Mesothelial cell of epicardium (in vitro differentiated cells): ENCODE data around the gene DELE1. TPM values are rescaled to one million over a fixed set of nuclear protein-coding genes. Genes with fewer than 3 reads are reported as not detected.

Experiments used
- DNase-seq, 2 experiments: peaks; one replicate each; pipeline ENCODE4 v3.0.0; 2021; ENCODE audit warnings: low spot score in 2 of 2; ENCODE audit not compliant: unreplicated experiment in 2 of 2
- H3K27ac Mint-ChIP-seq: 2 replicates; pipeline ENCODE4 v1.8.0; 2021; ENCODE audit warnings: mixed read lengths
- H3K27me3 Mint-ChIP-seq: 2 replicates; pipeline ENCODE4 v1.8.0; 2021; ENCODE audit warnings: low read depth, mixed read lengths
- H3K36me3 Mint-ChIP-seq: 2 replicates; pipeline ENCODE4 v1.8.0; 2021; ENCODE audit warnings: mixed read lengths
- H3K4me1 Mint-ChIP-seq: 2 replicates; pipeline ENCODE4 v1.8.0; 2021; ENCODE audit warnings: mixed read lengths
- H3K4me3 Mint-ChIP-seq: 2 replicates; pipeline ENCODE4 v1.8.0; 2021; ENCODE audit warnings: mild to moderate bottlenecking, moderate library complexity, mixed read lengths
- H3K9me3 Mint-ChIP-seq: 2 replicates; pipeline ENCODE4 v1.8.0; 2021; ENCODE audit warnings: mixed read lengths
- CTCF ChIP-seq: fragments of 200-600 bp; sonication (generic); IDR thresholded peaks from one replicate; pipeline ENCODE4 v1.5.0; 2021; ENCODE audit warnings: antibody characterized with exemption; ENCODE audit not compliant: unreplicated experiment
- total RNA-seq: library from RNA; stranded (reverse); gene quantifications from 3 replicates; pipeline ENCODE4 v1.2.1, GENCODE V29; 2021

The DELE1 gene
- total RNA-seq, 1 donor from 2014 or later, result 91.5 TPM

- Mint-ChIP-seq H3K27ac (no peak overlapping the region), H3K36me3 (no peaks in the 10 kb centered on the region), H3K9me3 (no peaks in the 10 kb centered on the region), H3K27me3 (no peaks in the 10 kb centered on the region), H3K4me3 (no peak overlapping the region), H3K4me1 (peaks cover 10% of the 10 kb centered on the region)
- TF ChIP-seq CTCF, result no peak
- DNase-seq, result no peak
Measured at GRCh38 chr5:141961466-141961865, 37.8 kb downstream of the DELE1 start.

- no peaks in the 10 kb centered on the region for H3K27me3 Mint-ChIP-seq
- H3K9me3 Mint-ChIP-seq, result no peaks in the 10 kb centered on the region
- H3K27ac Mint-ChIP-seq, result no peak overlapping the region
- H3K36me3 Mint-ChIP-seq, result no peaks in the 10 kb centered on the region
- no peak for DNase-seq
- TF ChIP-seq CTCF, result no peak
- H3K4me3 Mint-ChIP-seq, result no peak overlapping the region
- peaks cover 12% of the 10 kb centered on the region for H3K4me1 Mint-ChIP-seq
Measured at GRCh38 chr5:141963701-141964100, 40.0 kb downstream of the DELE1 start.

DNA sequence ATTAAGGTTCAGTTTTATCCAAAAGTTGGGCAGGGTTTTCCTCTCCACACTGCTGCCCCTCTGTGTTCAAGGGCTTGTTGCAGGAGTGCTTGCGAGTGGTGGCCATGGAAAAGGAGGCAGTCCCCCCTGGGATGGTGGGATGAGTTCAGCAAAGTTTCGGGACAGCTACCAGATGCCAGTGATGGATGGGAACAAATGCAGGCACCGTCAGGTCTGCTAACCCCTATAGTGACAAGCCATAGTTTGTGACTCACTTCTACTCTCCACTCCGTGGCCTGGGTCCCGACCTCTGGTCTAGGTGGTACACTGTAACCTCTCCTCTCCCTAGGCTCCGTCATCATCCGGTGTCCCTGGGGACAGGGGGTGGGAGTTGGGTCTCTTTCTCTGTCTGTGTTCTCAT is 41.4 kb downstream of the DELE1 start:
- H3K27ac Mint-ChIP-seq, result no peak overlapping the region
- H3K36me3 Mint-ChIP-seq, result no peaks in the 10 kb centered on the region
- DNase-seq, result no peak
- no peak overlapping the region for H3K4me3 Mint-ChIP-seq
- no peaks in the 10 kb centered on the region for H3K27me3 Mint-ChIP-seq
- no peaks in the 10 kb centered on the region for H3K9me3 Mint-ChIP-seq
- H3K4me1 Mint-ChIP-seq, result peaks cover 22% of the 10 kb centered on the region
- no peak for TF ChIP-seq CTCF

DNA sequence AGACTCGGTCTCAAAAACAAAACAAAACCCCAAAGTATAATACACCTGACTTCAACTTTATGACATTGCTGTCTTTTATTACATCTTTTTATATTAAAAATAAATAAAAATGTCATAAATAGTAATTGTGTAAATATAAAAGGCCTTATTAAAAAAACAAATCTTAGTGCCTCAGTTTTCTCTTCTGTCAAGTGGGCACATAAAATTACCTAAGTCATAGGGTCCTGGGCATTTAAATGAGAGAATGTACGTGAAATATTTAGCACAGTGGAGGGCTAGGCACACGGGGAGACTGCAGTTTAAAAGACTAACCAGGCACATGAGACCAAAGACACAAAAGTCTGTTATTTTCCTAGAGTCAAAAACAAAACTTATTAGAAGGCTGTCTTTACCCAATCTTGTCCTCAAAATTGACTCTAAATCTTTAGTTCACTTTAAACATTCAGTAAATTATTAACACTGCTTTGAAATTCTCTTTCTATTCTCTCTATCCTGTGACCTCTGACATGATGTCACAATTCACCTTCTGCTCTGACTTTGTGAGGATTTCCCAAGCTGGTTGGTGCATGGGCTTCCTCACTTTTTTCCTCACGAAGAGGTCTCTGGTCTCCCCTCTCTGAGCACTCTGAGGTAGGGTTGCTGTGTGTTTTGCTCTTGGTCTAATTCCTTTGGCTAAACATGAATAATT is 42.7 kb downstream of the DELE1 start:
- Mint-ChIP-seq H3K36me3 (no peaks in the 10 kb centered on the region), H3K4me1 (peaks cover 22% of the 10 kb centered on the region), H3K27me3 (no peaks in the 10 kb centered on the region), H3K27ac (no peak overlapping the region), H3K9me3 (no peaks in the 10 kb centered on the region), H3K4me3 (no peak overlapping the region)
- no peak for DNase-seq
- no peak for TF ChIP-seq CTCF

DNA sequence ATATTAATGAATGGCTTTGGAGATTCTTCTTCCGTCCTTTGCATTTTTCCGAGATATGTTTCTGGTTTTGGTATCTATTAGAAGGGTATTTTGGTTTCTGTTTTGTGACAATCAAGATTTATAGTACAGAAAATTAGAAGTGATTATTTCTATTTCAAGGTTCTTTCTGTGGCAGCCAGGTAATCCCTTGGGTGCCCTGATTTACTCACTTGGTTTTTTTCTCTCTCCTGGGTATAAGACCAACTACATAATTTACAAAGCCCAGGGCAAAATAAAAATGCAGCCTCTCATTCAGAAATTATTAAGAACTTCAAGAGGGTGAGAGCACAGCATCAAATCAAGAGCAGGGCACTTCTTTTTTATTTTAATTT is 43.3 kb downstream of the DELE1 start:
- H3K27ac Mint-ChIP-seq, result no peak overlapping the region
- H3K4me1 Mint-ChIP-seq, result peaks cover 22% of the 10 kb centered on the region
- H3K27me3 Mint-ChIP-seq, result no peaks in the 10 kb centered on the region
- H3K9me3 Mint-ChIP-seq, result no peaks in the 10 kb centered on the region
- no peak for TF ChIP-seq CTCF
- DNase-seq, result no peak
- no peak overlapping the region for H3K4me3 Mint-ChIP-seq
- H3K36me3 Mint-ChIP-seq, result peaks cover under 1% of the 10 kb centered on the region
